Thyroid gland (tissue), 4 donors: Measurements from ENCODE around the gene PARD3B.

ENCODE experiments used
- CTCF ChIP-seq, 6 experiments: fragments of 200-600 bp in 3 of 6; fragments of 450-650 bp in 3 of 6; sonication (generic) in 3 of 6; IDR thresholded peaks; one replicate each; pipeline ENCODE4 v1.5.1; 2016 to 2019; ENCODE audit warnings: antibody characterized with exemption in 6 of 6, mild to moderate bottlenecking in 2 of 6, inconsistent platforms in 1 of 6, moderate library complexity in 1 of 6
- POLR2A ChIP-seq, 2 donors: fragments of 450-650 bp; IDR thresholded peaks; one replicate each; pipeline ENCODE4 v1.6.1; 2017; ENCODE audit warnings: antibody characterized with exemption in 2 of 2, mild to moderate bottlenecking in 2 of 2, moderate library complexity in 1 of 2

DNA sequence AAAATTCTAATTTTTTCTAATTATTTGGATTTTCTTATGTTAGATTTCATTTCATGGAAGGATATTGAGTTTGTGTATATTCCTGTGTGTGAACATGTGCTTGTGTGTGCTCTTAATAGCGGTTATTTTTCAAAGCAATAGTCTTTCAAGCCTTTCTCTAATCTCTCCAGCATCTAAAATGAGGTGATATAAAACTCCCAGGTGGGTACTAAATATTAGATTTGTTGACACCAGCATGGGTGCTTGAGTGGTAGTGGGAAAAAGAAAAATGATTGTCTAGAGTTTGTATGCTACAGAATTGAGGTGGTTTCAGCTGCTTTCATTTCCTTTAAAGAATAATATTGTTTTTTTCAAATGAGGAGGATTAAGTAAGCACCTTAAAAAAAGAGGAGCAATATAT, 296.8 kb downstream of the PARD3B start:
- TF ChIP-seq CTCF (IDR thresholded peaks at IDR 0.05): no peak
- TF ChIP-seq POLR2A (IDR thresholded peaks at IDR 0.05): no peak
